VCaP (cell line): ENCODE measurements around the gene SEC22C.
"Not testable (repeated sequence)": the region's sequence is repeated elsewhere in the genome, so short reads cannot be mapped to it uniquely, and the experiment has no call there.

Experiments
- H3K27ac ChIP-seq: fragments of 450-650 bp; 2 replicates; pipeline ENCODE4 v1.5.1; 2017
- CTCF ChIP-seq: fragments of 450-650 bp; conservative IDR thresholded peaks from 2 replicates; pipeline ENCODE4 v1.5.1; 2017; ENCODE audit warnings: mild to moderate bottlenecking, moderate library complexity

The SEC22C gene

GRCh38 chr3:42602961-42603360 lies 21.2 kb upstream of the SEC22C start:
- peak overlapping the region; percentile 98 for H3K27ac ChIP-seq
- no peak for TF ChIP-seq CTCF

- H3K27ac ChIP-seq = peak overlapping the region; percentile 98
- TF ChIP-seq CTCF = peak; percentile 16
Measured at GRCh38 chr3:42601896-42602581, 20.3 kb upstream of the SEC22C start.

GRCh38 chr3:42600958-42601675 lies 19.4 kb upstream of the SEC22C start:
- no peak; the same call in 1 of the 2 replicates for TF ChIP-seq CTCF
- H3K27ac ChIP-seq = peak overlapping the region; percentile 98

- H3K27ac ChIP-seq = peak within 1 kb of the TSS; percentile 98
- no peak; the same call in 1 of the 2 replicates for TF ChIP-seq CTCF
Measured at GRCh38 chr3:42600111-42600957, 18.6 kb upstream of the SEC22C start, which contains the start of gene NKTR. TSS of gene NKTR (plus strand) at chr3:42600686. CDS start at chr3:42601007, 321 bp downstream.

- H3K27ac ChIP-seq = not testable (repeated sequence)
Measured at GRCh38 chr3:42597098-42597497, 15.3 kb upstream of the SEC22C start.

- H3K27ac ChIP-seq = no peak overlapping the region
Measured at GRCh38 chr3:42595682-42596081, 13.9 kb upstream of the SEC22C start.

GRCh38 chr3:42593635-42594034 lies 11.9 kb upstream of the SEC22C start:
- TF ChIP-seq CTCF = no peak
- H3K27ac ChIP-seq = no peak overlapping the region

More at GRCh38 chr3:42595682-42596081, 13.9 kb upstream of the SEC22C start:
- TF ChIP-seq CTCF = no peak
